Measurements from ENCODE around the gene IFIT1. TPM values are rescaled to one million over a fixed set of nuclear protein-coding genes. Genes with fewer than 3 reads are reported as not detected.

IFIT1 gene
- total and polyA plus RNA-seq, 9 of the 15 experiments (the other 6 are each of a cell fraction or from before 2014, with no cell fraction given) = 0.03 to 0.40 (median 0.18) TPM

- Histone ChIP-seq H3K9me3 (replicated peaks; ENCODE audit: control insufficient read depth, insufficient read depth, low read depth, low read length) (no peaks in the 10 kb centered on the region), H3K27ac (ENCODE audit: extremely low read depth, low read depth, low read length) (0 out of 3 replicates have a peak within 1 kb of the TSS, but pooled peaks have one; percentile 10), H3K4me2 (ENCODE audit: insufficient read depth, low read length) (peak within 1 kb of the TSS; percentile 88), H4K20me1 (replicated peaks; ENCODE audit: control insufficient read depth, insufficient read depth, low read length) (no peaks in the 10 kb centered on the region), H3K4me3 (peak within 1 kb of the TSS; percentile 54), H3K9me1 (ENCODE audit: control insufficient read depth, insufficient read depth, low read length) (no peaks in the 10 kb centered on the region), H3K9ac (ENCODE audit: insufficient read depth in 1 of 2, low read depth in 2 of 2, low read length in 2 of 2) (peak within 1 kb of the TSS; percentile 45 to 89), H3K27me3 (ENCODE audit: control insufficient read depth in 2 of 2, insufficient read depth in 2 of 2, low read length in 2 of 2) (no peaks in the 10 kb centered on the region), H3K4me1 (replicated peaks in 1 of 2; ENCODE audit: control insufficient read depth in 2 of 2, insufficient read depth in 2 of 2, low read length in 2 of 2) (peaks cover 0 to 9% of the 10 kb centered on the region in 2 experiments; a peak in 2 of 5 replicates), H2AFZ (ENCODE audit: low read depth, low read length) (peak within 1 kb of the TSS; percentile 95), H3K36me3 (ENCODE audit: control insufficient read depth, insufficient read depth, low read length) (no peaks in the 10 kb centered on the region), H3K79me2 (ENCODE audit: control insufficient read depth, insufficient read depth, low read length) (no peaks in the 10 kb centered on the region)
- ATAC-seq (peak; percentile 95), DNase-seq (ENCODE audit: extremely low read depth in 1 of 4, low spot score in 3 of 4) (peak; percentile 23 to 49 (median 34)), FAIRE-seq (no peak)
- 3% methylated on average over 28 of the region's 48 CpGs for WGBS (ENCODE audit: insufficient coverage, low coverage, missing lambda C conversion rate)
- in situ Hi-C loops (cut with MboI) (no loop called here), intact Hi-C loops (cut with micrococcal nuclease) (no loop called here)
- ChIA-PET POLR2A (interaction anchor here (0.6 to 1.5 kb wide), 2 partner anchors 22 to 1298 kb away, joined by 3 to 5 read pairs; partner anchors contain the start of gene IFIT1), CTCF (ENCODE audit: low intra/inter-chr PET ratio) (no interaction called here)
- BruUV-seq (replicated peaks) = no TSS peak
- TF ChIP-seq MBD1 (CRISPR knock-in tag; IDR thresholded peaks at IDR 0.05) (no peak), NKRF (IDR thresholded peaks at IDR 0.05; ENCODE audit: borderline replicate concordance) (no peak), RREB1 (CRISPR knock-in tag; IDR thresholded peaks at IDR 0.05) (0 out of 2 replicates have a peak, but pooled peaks have one; percentile 23), NRF1 (conservative IDR thresholded peaks at IDR 0.05 in 1 of 2, IDR thresholded peaks at IDR 0.05 in 1 of 2) (peak; percentile 88 to 90), ILK (tag; IDR thresholded peaks at IDR 0.05; ENCODE audit: borderline replicate concordance, low read depth) (no peak), CAMTA2 (CRISPR knock-in tag; conservative IDR thresholded peaks at IDR 0.05) (no peak), CXXC5 (CRISPR knock-in tag; IDR thresholded peaks at IDR 0.05) (peak; percentile 54), HDAC3 (IDR thresholded peaks at IDR 0.05; ENCODE audit: borderline replicate concordance, partially characterized antibody) (no peak)
Measured at GRCh38 chr10:89414146-89414878, 21.9 kb downstream of the IFIT1 start, which contains the start of gene IFIT5. IFIT5 (plus strand) TSS chr10:89414568; CDS start chr10:89414799, 231 bp downstream.
